Panc1 (cell line): Measurements from ENCODE around the gene MROH7. TPM values are rescaled to one million over a fixed set of nuclear protein-coding genes. Genes with fewer than 3 reads are reported as not detected.

ENCODE experiments used
- ATAC-seq: fragments of 200-7000 bp; cut with Tn5 transposase; 2 replicates; pipeline ENCODE4 v1.9.1; 2020; ENCODE audit warnings: mild to moderate bottlenecking, moderate library complexity
- BruUV-seq: library from RNA; stranded (reverse); fragments of 400-500 nt; replicated peaks from 2 replicates; lab custom pipeline; 2021; lab: Mats Ljungman, UMichigan
- CTCF ChIA-PET: fragments of 300-600 bp; sonication (Branson Sonifier 250); formaldehyde crosslinking; loops from one replicate; lab custom pipeline; 2022; ENCODE audit warnings: antibody characterized with exemption; lab: Charles Lee
- POLR2A ChIA-PET: fragments of 300-600 bp; sonication (Branson Sonifier 250); formaldehyde crosslinking; loops from one replicate; lab custom pipeline; 2022; ENCODE audit warnings: antibody characterized with exemption; lab: Charles Lee
- DNase-seq: peaks from one replicate; pipeline ENCODE4 v3.0.0-alpha.2; 2010; ENCODE audit warnings: low read depth, low spot score
- H3K27ac ChIP-seq: 2 replicates; pipeline ENCODE4 v1.5.1; 2011; ENCODE audit warnings: mild to moderate bottlenecking, low read length, inconsistent platforms
- H3K27me3 ChIP-seq: fragments of 200-500 bp; sonication (Bioruptor generic); 2 replicates; pipeline ENCODE4 v1.6.0; 2014; ENCODE audit warnings: low read length, inconsistent platforms; ENCODE audit not compliant: control insufficient read depth, insufficient read depth
- H3K36me3 ChIP-seq: fragments of 200-500 bp; sonication (Bioruptor generic); 2 replicates; pipeline ENCODE4 v1.5.1; 2014; ENCODE audit warnings: inconsistent platforms, mild to moderate bottlenecking, low read length, moderate library complexity; ENCODE audit not compliant: control insufficient read depth, insufficient read depth
- H3K4me1 ChIP-seq: 2 replicates; pipeline ENCODE4 v1.5.1; 2011; ENCODE audit warnings: inconsistent platforms, mild to moderate bottlenecking, low read length, moderate library complexity; ENCODE audit not compliant: control insufficient read depth, insufficient read depth
- H3K4me3 ChIP-seq, 2 experiments: 2 replicates each; pipeline ENCODE4 v1.5.1; 2011 to 2012; ENCODE audit warnings: low read depth in 2 of 2, low read length in 2 of 2, mild to moderate bottlenecking in 2 of 2, inconsistent platforms in 1 of 2, moderate library complexity in 1 of 2
- H3K9me3 ChIP-seq: fragments of 200-500 bp; sonication (Bioruptor generic); 2 replicates; pipeline ENCODE4 v1.5.1; 2014; ENCODE audit warnings: low read depth, mild to moderate bottlenecking, inconsistent platforms, low read length, moderate library complexity; ENCODE audit not compliant: control insufficient read depth, insufficient read depth
- POLR2AphosphoS5 ChIP-seq: IDR thresholded peaks from 2 replicates; pipeline ENCODE4 v1.6.1; 2012; ENCODE audit warnings: mild to moderate bottlenecking, low read depth, low read length, moderate library complexity
- SIN3A ChIP-seq: IDR thresholded peaks from 2 replicates; pipeline ENCODE4 v1.6.1; 2012; ENCODE audit warnings: low read depth, mild to moderate bottlenecking, low read length, moderate library complexity, borderline replicate concordance; ENCODE audit not compliant: insufficient read depth
- TCF7L2 ChIP-seq: IDR thresholded peaks from 2 replicates; pipeline ENCODE4 v1.6.1; 2011; ENCODE audit warnings: mild to moderate bottlenecking, low read depth, low read length, inconsistent platforms
- in situ Hi-C: cut with HindIII; loops from 2 replicates; pipeline ENCODE4 v1.10.0; 2016; ENCODE audit warnings: low sequenced_read_pairs, low pct_unique_long_range_greater_than_20kb
- intact Hi-C: fragments of 100-400 bp; cut with micrococcal nuclease; formaldehyde crosslinking; loops from one replicate; pipeline ENCODE4 v1.10.0; 2022; ENCODE audit not compliant: unreplicated experiment
- total RNA-seq: library from RNA; stranded (reverse); gene quantifications from one replicate; pipeline ENCODE4 v1.2.1, GENCODE V29; 2021; ENCODE audit not compliant: unreplicated experiment
- TF ChIP-seq, protein P1 (sequence below), 2 experiments: IDR thresholded peaks; 2 replicates each; pipeline ENCODE4 v1.6.1; 2011 to 2012; ENCODE audit warnings: low read depth in 2 of 2, control low read depth in 1 of 2, low read length in 1 of 2, mild to moderate bottlenecking in 1 of 2, moderate library complexity in 1 of 2; ENCODE audit not compliant: insufficient read depth in 1 of 2
- TF ChIP-seq, protein P2 (sequence below): fragments of 450-650 bp; IDR thresholded peaks from 2 replicates; pipeline ENCODE4 v1.5.1; 2017; ENCODE audit warnings: mild to moderate bottlenecking

Gene MROH7
- total RNA-seq, 1 experiment from 2014 or later: not detected

DNA sequence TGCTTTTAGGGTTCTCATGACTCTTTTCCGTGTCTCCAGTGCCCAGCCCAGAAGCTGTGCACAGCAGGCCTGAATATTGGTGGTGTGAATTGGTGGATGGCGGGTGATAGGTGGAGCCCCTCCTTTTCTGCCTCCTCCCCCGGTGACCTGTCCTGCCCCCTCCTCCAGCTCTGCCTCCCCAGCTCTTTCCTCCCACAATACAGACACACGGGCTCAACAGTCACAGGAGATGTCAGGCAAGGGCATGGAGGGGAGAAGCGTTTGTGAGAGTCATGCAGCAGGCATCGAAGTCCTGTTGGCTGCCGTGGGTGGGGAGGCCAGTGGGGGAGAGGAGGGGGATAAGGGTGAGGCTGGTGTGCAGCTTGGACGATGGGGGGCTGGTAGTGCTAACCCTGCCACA lies 56.8 kb downstream of the MROH7 start:
- ATAC-seq: no peak
- Histone ChIP-seq H3K9me3 (no peaks in the 10 kb centered on the region), H3K27ac (no peak overlapping the region), H3K4me3 (no peak overlapping the region), H3K4me1 (no peaks in the 10 kb centered on the region), H3K27me3 (0 out of 2 replicates have a peak, but pooled peaks cover 3% of the 10 kb centered on the region), H3K36me3 (no peaks in the 10 kb centered on the region)
- TF ChIP-seq TCF7L2 (no peak), SIN3A (no peak), POLR2AphosphoS5 (no peak)
- TF ChIP-seq, protein P1, sequence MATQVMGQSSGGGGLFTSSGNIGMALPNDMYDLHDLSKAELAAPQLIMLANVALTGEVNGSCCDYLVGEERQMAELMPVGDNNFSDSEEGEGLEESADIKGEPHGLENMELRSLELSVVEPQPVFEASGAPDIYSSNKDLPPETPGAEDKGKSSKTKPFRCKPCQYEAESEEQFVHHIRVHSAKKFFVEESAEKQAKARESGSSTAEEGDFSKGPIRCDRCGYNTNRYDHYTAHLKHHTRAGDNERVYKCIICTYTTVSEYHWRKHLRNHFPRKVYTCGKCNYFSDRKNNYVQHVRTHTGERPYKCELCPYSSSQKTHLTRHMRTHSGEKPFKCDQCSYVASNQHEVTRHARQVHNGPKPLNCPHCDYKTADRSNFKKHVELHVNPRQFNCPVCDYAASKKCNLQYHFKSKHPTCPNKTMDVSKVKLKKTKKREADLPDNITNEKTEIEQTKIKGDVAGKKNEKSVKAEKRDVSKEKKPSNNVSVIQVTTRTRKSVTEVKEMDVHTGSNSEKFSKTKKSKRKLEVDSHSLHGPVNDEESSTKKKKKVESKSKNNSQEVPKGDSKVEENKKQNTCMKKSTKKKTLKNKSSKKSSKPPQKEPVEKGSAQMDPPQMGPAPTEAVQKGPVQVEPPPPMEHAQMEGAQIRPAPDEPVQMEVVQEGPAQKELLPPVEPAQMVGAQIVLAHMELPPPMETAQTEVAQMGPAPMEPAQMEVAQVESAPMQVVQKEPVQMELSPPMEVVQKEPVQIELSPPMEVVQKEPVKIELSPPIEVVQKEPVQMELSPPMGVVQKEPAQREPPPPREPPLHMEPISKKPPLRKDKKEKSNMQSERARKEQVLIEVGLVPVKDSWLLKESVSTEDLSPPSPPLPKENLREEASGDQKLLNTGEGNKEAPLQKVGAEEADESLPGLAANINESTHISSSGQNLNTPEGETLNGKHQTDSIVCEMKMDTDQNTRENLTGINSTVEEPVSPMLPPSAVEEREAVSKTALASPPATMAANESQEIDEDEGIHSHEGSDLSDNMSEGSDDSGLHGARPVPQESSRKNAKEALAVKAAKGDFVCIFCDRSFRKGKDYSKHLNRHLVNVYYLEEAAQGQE (IDR thresholded peaks at IDR 0.05; ENCODE audit: insufficient read depth in 1 of 2, low read depth in 2 of 2, low read length in 1 of 2): no peak
- TF ChIP-seq, protein P2, sequence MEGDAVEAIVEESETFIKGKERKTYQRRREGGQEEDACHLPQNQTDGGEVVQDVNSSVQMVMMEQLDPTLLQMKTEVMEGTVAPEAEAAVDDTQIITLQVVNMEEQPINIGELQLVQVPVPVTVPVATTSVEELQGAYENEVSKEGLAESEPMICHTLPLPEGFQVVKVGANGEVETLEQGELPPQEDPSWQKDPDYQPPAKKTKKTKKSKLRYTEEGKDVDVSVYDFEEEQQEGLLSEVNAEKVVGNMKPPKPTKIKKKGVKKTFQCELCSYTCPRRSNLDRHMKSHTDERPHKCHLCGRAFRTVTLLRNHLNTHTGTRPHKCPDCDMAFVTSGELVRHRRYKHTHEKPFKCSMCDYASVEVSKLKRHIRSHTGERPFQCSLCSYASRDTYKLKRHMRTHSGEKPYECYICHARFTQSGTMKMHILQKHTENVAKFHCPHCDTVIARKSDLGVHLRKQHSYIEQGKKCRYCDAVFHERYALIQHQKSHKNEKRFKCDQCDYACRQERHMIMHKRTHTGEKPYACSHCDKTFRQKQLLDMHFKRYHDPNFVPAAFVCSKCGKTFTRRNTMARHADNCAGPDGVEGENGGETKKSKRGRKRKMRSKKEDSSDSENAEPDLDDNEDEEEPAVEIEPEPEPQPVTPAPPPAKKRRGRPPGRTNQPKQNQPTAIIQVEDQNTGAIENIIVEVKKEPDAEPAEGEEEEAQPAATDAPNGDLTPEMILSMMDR: no peak
- in situ Hi-C loops (no loop called here), intact Hi-C loops (no loop called here)
- BruUV-seq: no TSS peak
- POLR2A ChIA-PET: no interaction called here
- no peak for DNase-seq
- CTCF ChIA-PET: interaction anchor here (0.6 kb wide), 1 partner anchor 820 kb away, joined by 6 read pairs; no protein-coding TSS in a partner anchor

DNA sequence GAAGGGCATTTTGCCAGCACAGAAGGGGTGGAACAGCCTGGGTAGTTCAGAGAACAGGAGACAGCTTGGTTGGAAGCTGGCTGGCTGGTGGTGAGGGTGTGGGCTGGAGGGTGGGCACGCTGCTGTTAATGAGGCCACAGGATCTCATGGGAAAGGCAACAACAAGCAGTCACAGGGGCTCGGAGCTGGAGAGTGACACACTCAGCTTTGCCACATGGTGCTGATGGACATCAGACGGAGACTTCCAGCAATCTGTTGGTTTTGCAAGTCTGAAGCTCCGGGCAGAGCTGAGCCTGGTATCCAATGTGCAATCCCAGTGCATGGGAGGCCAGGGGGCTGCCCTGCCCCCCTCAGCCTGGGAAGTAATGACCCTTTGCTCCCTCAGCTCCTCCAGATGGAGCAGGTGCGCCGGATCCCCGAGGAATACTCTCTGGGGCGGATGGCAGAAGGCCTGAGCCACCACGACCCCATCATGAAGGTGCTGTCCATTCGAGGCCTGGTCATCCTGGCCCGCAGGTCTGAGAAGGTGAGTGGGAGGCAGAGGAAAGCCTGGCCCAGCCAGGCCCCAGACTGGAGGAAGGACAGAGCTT lies 58.4 kb downstream of the MROH7 start:
- ATAC-seq (no peak), DNase-seq (no peak)
- Histone ChIP-seq H3K36me3 (no peaks in the 10 kb centered on the region), H3K27me3 (0 out of 2 replicates have a peak, but pooled peaks cover 3% of the 10 kb centered on the region), H3K4me3 (no peak overlapping the region), H3K9me3 (no peaks in the 10 kb centered on the region), H3K4me1 (no peaks in the 10 kb centered on the region), H3K27ac (no peak overlapping the region)
- intact Hi-C loops: no loop called here
- BruUV-seq: no TSS peak
- in situ Hi-C loops: no loop called here
- TF ChIP-seq POLR2AphosphoS5 (no peak), SIN3A (no peak), TCF7L2 (no peak)
- TF ChIP-seq, protein P2: no peak
- TF ChIP-seq, protein P1 (IDR thresholded peaks at IDR 0.05; ENCODE audit: insufficient read depth in 1 of 2, low read depth in 2 of 2, low read length in 1 of 2): no peak
- POLR2A ChIA-PET: no interaction called here
- CTCF ChIA-PET: no interaction called here
